ENCODE measurements around the gene PARD3B.

Gene PARD3B

GRCh38 chr2:204662956-204663355 is 117.7 kb downstream of the PARD3B start:
- no peak for DNase-seq

- no peak for DNase-seq
Observed at GRCh38 chr2:204663816-204664425, 118.6 kb downstream of the PARD3B start.

GRCh38 chr2:204664708-204665121 is 119.4 kb downstream of the PARD3B start:
- no peak for DNase-seq

- no peak for DNase-seq
Observed at GRCh38 chr2:204665207-204665606, 119.9 kb downstream of the PARD3B start.

GRCh38 chr2:204665771-204666170 is 120.5 kb downstream of the PARD3B start:
- no peak for DNase-seq

GRCh38 chr2:204667990-204668389 is 122.7 kb downstream of the PARD3B start:
- DNase-seq, result no peak

GRCh38 chr2:204669382-204669781 is 124.1 kb downstream of the PARD3B start:
- DNase-seq, result no peak

- no peak for DNase-seq
Observed at GRCh38 chr2:204670124-204670523, 124.8 kb downstream of the PARD3B start.

GRCh38 chr2:204670756-204671155 is 125.5 kb downstream of the PARD3B start:
- DNase-seq, result no peak

- no peak for DNase-seq
Observed at GRCh38 chr2:204672772-204673171, 127.5 kb downstream of the PARD3B start.

GRCh38 chr2:204673877-204674276 is 128.6 kb downstream of the PARD3B start:
- no peak for DNase-seq

- no peak for DNase-seq
Observed at GRCh38 chr2:204678031-204678430, 132.8 kb downstream of the PARD3B start.

GRCh38 chr2:204680576-204680975 is 135.3 kb downstream of the PARD3B start:
- DNase-seq, result no peak

- DNase-seq, result no peak
Observed at GRCh38 chr2:204681412-204681811, 136.1 kb downstream of the PARD3B start.

- DNase-seq, result no peak
Observed at GRCh38 chr2:204683384-204683783, 138.1 kb downstream of the PARD3B start.

GRCh38 chr2:204686406-204686805 is 141.1 kb downstream of the PARD3B start:
- DNase-seq, result no peak

GRCh38 chr2:204687776-204688175 is 142.5 kb downstream of the PARD3B start:
- DNase-seq, result no peak

GRCh38 chr2:204691911-204692510 is 146.7 kb downstream of the PARD3B start:
- peak; percentile 66 for DNase-seq

- no peak for DNase-seq
Observed at GRCh38 chr2:204692790-204693189, 147.5 kb downstream of the PARD3B start.

GRCh38 chr2:204693262-204693661 is 148.0 kb downstream of the PARD3B start:
- DNase-seq, result no peak

- no peak for DNase-seq
Observed at GRCh38 chr2:204695506-204695905, 150.2 kb downstream of the PARD3B start.

GRCh38 chr2:204696124-204696523 is 150.8 kb downstream of the PARD3B start:
- no peak for DNase-seq

GRCh38 chr2:204705243-204705932 is 160.1 kb downstream of the PARD3B start:
- DNase-seq, result no peak

- no peak for DNase-seq
Observed at GRCh38 chr2:204706939-204707338, 161.7 kb downstream of the PARD3B start.
